ENCODE data around the gene PRXL2B.

The PRXL2B gene

DNA sequence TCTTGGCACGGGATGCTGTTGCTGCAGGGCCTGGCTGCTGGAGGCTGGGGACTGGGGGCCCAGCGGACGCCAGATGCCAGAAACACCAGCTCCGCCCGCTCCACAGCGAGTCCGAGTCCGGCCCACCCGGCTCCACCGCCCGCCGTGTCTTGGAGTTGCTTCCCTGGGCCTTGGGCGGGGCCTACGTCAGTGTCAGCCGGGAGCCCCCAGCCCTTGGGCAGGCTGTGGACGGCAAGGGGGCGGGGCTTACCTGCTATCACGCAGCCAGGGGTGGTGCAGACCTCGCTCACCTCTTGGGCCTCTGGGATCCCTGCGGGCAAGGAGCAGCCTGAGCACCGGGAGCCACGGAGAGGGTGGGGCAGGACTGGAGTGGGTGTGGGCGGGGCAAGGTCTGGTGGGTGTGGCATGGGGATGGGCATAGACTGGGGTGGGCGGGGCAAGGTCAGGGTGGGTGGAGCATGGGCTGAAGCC lies 24.5 kb downstream of the PRXL2B start:
- H3K27me3 ChIP-seq (replicated peaks; ENCODE audit: insufficient read depth, low read length), result peaks cover 93% of the 10 kb centered on the region
- H3K4me3 ChIP-seq (ENCODE audit: low read length), result no peak overlapping the region
- DNase-seq, result no peak
- no peak overlapping the region for H3K27ac ChIP-seq (ENCODE audit: low read length)
- no peaks in the 10 kb centered on the region for H4K20me1 ChIP-seq (ENCODE audit: insufficient read depth, low read length)
- H3F3A ChIP-seq (ENCODE audit: insufficient read depth, low read length), result no peaks in the 10 kb centered on the region
- H3K36me3 ChIP-seq (replicated peaks; ENCODE audit: insufficient read depth, low read length), result no peaks in the 10 kb centered on the region
- H3K9me2 ChIP-seq (replicated peaks; ENCODE audit: insufficient read depth, low read length), result no peaks in the 10 kb centered on the region
- TF ChIP-seq EZH2phosphoT487 (IDR thresholded peaks at IDR 0.05; ENCODE audit: low read length), result no peak
- TF ChIP-seq, protein P1, sequence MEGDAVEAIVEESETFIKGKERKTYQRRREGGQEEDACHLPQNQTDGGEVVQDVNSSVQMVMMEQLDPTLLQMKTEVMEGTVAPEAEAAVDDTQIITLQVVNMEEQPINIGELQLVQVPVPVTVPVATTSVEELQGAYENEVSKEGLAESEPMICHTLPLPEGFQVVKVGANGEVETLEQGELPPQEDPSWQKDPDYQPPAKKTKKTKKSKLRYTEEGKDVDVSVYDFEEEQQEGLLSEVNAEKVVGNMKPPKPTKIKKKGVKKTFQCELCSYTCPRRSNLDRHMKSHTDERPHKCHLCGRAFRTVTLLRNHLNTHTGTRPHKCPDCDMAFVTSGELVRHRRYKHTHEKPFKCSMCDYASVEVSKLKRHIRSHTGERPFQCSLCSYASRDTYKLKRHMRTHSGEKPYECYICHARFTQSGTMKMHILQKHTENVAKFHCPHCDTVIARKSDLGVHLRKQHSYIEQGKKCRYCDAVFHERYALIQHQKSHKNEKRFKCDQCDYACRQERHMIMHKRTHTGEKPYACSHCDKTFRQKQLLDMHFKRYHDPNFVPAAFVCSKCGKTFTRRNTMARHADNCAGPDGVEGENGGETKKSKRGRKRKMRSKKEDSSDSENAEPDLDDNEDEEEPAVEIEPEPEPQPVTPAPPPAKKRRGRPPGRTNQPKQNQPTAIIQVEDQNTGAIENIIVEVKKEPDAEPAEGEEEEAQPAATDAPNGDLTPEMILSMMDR (IDR thresholded peaks at IDR 0.05; ENCODE audit: low read length), result no peak
- H2AFZ ChIP-seq (ENCODE audit: low read length), result no peak overlapping the region
- H3K9me3 ChIP-seq (replicated peaks; ENCODE audit: insufficient read depth, low read length), result no peaks in the 10 kb centered on the region
- H3K9ac ChIP-seq (ENCODE audit: low read length), result no peak overlapping the region
- H3K4me1 ChIP-seq (ENCODE audit: low read length), result no peaks in the 10 kb centered on the region
- H3K4me2 ChIP-seq (ENCODE audit: low read depth, low read length), result no peak overlapping the region
- H3K79me2 ChIP-seq (ENCODE audit: low read length), result no peaks in the 10 kb centered on the region

DNA sequence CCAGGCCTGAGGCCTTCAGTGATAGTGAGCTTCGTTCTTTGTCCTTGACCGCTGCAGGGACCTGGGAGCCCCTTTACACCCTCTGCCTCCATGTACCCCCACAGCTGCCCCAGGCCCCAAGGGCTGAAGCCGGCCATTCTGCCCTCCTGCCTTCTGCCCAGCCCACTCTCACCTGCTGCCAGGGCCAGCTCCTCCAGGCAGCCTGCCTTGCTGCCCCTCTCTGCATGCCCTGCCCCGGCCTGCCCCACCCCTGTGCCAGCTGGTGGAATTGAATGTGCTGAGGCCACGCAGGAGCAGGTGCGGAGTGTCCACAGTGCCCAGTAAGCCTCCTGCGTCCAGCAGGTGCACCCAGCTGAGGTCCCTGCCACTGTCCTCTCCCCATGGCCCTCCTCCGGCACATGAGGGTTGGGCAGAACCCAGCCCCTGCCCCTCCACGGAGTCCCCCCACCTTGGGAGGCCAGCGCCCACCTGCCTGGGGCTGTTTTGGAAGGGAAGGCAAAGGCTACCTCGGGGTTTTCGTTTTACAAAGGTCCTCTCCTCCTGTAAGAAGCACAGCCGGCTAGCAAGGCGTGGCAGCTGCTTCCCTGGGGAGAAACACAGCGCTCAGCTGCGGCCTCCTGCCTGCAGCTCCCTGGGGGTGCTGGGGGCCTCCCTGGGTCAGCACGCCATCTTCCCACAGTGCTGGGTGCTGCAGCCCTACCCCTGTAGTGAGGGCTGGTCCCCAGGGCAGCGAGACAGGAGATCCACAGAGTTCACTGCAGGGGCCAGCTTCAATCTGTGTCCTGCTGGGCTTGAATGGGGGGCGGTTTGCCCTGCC lies 25.3 kb downstream of the PRXL2B start:
- H3K9ac ChIP-seq (ENCODE audit: low read length), result no peak overlapping the region
- H3K36me3 ChIP-seq (replicated peaks; ENCODE audit: insufficient read depth, low read length), result no peaks in the 10 kb centered on the region
- no peaks in the 10 kb centered on the region for H3K9me2 ChIP-seq (replicated peaks; ENCODE audit: insufficient read depth, low read length)
- no peak overlapping the region for H3K4me3 ChIP-seq (ENCODE audit: low read length)
- H3F3A ChIP-seq (ENCODE audit: insufficient read depth, low read length), result no peaks in the 10 kb centered on the region
- no peaks in the 10 kb centered on the region for H3K79me2 ChIP-seq (ENCODE audit: low read length)
- no peak overlapping the region for H3K27ac ChIP-seq (ENCODE audit: low read length)
- H2AFZ ChIP-seq (ENCODE audit: low read length), result no peak overlapping the region
- peaks cover 90% of the 10 kb centered on the region for H3K27me3 ChIP-seq (replicated peaks; ENCODE audit: insufficient read depth, low read length)
- no peaks in the 10 kb centered on the region for H3K4me1 ChIP-seq (ENCODE audit: low read length)
- H3K4me2 ChIP-seq (ENCODE audit: low read depth, low read length), result no peak overlapping the region
- no peak for DNase-seq
- no peaks in the 10 kb centered on the region for H3K9me3 ChIP-seq (replicated peaks; ENCODE audit: insufficient read depth, low read length)
- H4K20me1 ChIP-seq (ENCODE audit: insufficient read depth, low read length), result no peaks in the 10 kb centered on the region
- no peak for TF ChIP-seq EZH2phosphoT487 (IDR thresholded peaks at IDR 0.05; ENCODE audit: low read length)
- TF ChIP-seq EZH2 (optimal IDR thresholded peaks at IDR 0.05; ENCODE audit: low read depth, low read length), result no peak
- TF ChIP-seq, protein P1 (IDR thresholded peaks at IDR 0.05; ENCODE audit: low read length), result no peak

DNA sequence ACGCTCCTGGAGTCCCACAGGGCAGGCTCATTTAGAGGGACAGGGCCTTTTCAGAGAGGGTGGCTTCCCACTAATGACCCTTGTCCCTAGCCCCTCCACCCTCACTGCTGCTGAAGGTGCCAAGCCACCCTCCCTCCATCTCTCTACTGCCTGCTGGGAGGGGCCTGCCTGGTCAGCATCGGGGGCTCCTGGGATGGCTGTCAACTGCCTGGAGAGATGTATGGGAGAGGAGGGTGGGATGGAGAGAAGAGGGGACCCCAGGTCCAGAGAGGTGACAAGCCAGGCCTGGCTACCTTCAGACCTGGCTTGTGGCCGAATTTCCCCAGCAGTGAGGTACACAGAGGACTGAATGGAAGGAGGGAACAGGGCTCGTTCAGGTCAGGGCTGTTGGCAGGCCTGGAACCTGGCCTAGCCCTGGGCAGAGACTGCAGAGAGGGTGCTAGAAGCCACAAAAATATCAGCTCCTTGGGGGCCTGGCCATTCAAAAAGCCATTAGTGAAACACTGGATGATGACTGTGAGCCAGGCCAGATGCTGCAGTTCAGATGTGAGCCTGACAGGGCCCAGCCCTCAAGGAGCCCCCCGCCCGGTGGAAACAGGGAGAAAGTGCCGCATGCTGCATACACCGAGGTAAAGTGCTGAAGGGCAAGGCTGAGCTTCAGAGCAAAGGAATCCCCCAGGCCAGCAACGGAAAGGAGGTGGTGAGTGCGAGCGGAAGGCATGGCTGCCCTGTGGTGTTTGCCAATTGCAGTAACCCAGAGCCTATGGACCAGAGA lies 26.2 kb downstream of the PRXL2B start:
- no peak overlapping the region for H3K9ac ChIP-seq (ENCODE audit: low read length)
- no peaks in the 10 kb centered on the region for H3K9me3 ChIP-seq (replicated peaks; ENCODE audit: insufficient read depth, low read length)
- H3K27me3 ChIP-seq (replicated peaks; ENCODE audit: insufficient read depth, low read length), result peaks cover 88% of the 10 kb centered on the region
- H3F3A ChIP-seq (ENCODE audit: insufficient read depth, low read length), result no peaks in the 10 kb centered on the region
- H2AFZ ChIP-seq (ENCODE audit: low read length), result no peak overlapping the region
- no peaks in the 10 kb centered on the region for H3K9me2 ChIP-seq (replicated peaks; ENCODE audit: insufficient read depth, low read length)
- H4K20me1 ChIP-seq (ENCODE audit: insufficient read depth, low read length), result no peaks in the 10 kb centered on the region
- no peaks in the 10 kb centered on the region for H3K36me3 ChIP-seq (replicated peaks; ENCODE audit: insufficient read depth, low read length)
- no peak overlapping the region for H3K27ac ChIP-seq (ENCODE audit: low read length)
- H3K4me1 ChIP-seq (ENCODE audit: low read length), result no peaks in the 10 kb centered on the region
- no peak for DNase-seq
- no peaks in the 10 kb centered on the region for H3K79me2 ChIP-seq (ENCODE audit: low read length)
- TF ChIP-seq EZH2phosphoT487 (IDR thresholded peaks at IDR 0.05; ENCODE audit: low read length) (no peak), EZH2 (optimal IDR thresholded peaks at IDR 0.05; ENCODE audit: low read depth, low read length) (no peak)
- TF ChIP-seq, protein P1 (IDR thresholded peaks at IDR 0.05; ENCODE audit: low read length), result no peak
- no peak overlapping the region for H3K4me2 ChIP-seq (ENCODE audit: low read depth, low read length)
- H3K4me3 ChIP-seq (ENCODE audit: low read length), result no peak overlapping the region

Data from MM.1S (cell line).